AG04450 (cell line): ENCODE results near the gene WDFY4. TPM values are rescaled to one million over a fixed set of nuclear protein-coding genes. Genes with fewer than 3 reads are reported as not detected.

Experiments
- CTCF ChIA-PET: fragments of 300-600, 350-600 bp; formaldehyde crosslinking; extraction: SDS; loops from one replicate; lab custom pipeline; 2022; ENCODE audit warnings: antibody characterized with exemption, inconsistent platforms; lab: Charles Lee
- POLR2A ChIA-PET: fragments of 350-600 bp; formaldehyde crosslinking; extraction: SDS; loops from one replicate; lab custom pipeline; 2021; ENCODE audit warnings: antibody characterized with exemption, inconsistent platforms; lab: Yijun Ruan, JAX
- DNase-seq: peaks from one replicate; pipeline ENCODE4 v3.0.0-alpha.2; 2011; ENCODE audit warnings: low read depth, low spot score
- H3K27ac ChIP-seq: one replicate; pipeline ENCODE4 v1.5.1; 2012; ENCODE audit warnings: low read depth, low read length, control low read depth
- H3K27me3 ChIP-seq: one replicate; pipeline ENCODE4 v1.6.0; 2012; ENCODE audit warnings: low read length; ENCODE audit not compliant: control insufficient read depth, insufficient read depth
- H3K4me3 ChIP-seq: 2 replicates; pipeline ENCODE4 v1.5.1; 2011; ENCODE audit warnings: mild to moderate bottlenecking, low read depth, low read length, control low read depth
- H3K9me3 ChIP-seq: 2 replicates; pipeline ENCODE4 v1.5.1; 2012; ENCODE audit warnings: low read length; ENCODE audit not compliant: control insufficient read depth, insufficient read depth
- CTCF ChIP-seq: IDR thresholded peaks from 2 replicates; pipeline ENCODE4 v1.5.1; 2011; ENCODE audit warnings: low read depth, low read length, control low read depth, inconsistent platforms
- polyA plus RNA-seq: library from polyadenylated mRNA; depleted of rRNA; stranded (reverse); fragments of >200 nt; gene quantifications from 2 replicates; pipeline ENCODE4 v1.2.3, GENCODE V29; 2011

WDFY4 gene
- polyA plus RNA-seq, 1 experiment, result not detected

- H3K9me3 ChIP-seq, result no peaks in the 10 kb centered on the region
- H3K4me3 ChIP-seq, result no peak overlapping the region
- H3K27me3 ChIP-seq, result peaks cover 7% of the 10 kb centered on the region
- no peak overlapping the region for H3K27ac ChIP-seq
- ChIA-PET POLR2A (no interaction called here), CTCF (no interaction called here)
- no peak for TF ChIP-seq CTCF
- DNase-seq, result no peak
These were observed 272.9 kb downstream of the WDFY4 start for GRCh38 chr10:48957361-48958151.

- no peak for TF ChIP-seq CTCF
- Histone ChIP-seq H3K9me3 (no peaks in the 10 kb centered on the region), H3K4me3 (no peak overlapping the region), H3K27ac (no peak overlapping the region), H3K27me3 (peaks cover 2% of the 10 kb centered on the region)
- ChIA-PET POLR2A (no interaction called here), CTCF (no interaction called here)
- DNase-seq, result no peak
These were observed 274.0 kb downstream of the WDFY4 start for GRCh38 chr10:48958598-48959190.

GRCh38 chr10:48964038-48964437, 279.4 kb downstream of the WDFY4 start:
- H3K4me3 ChIP-seq, result no peak overlapping the region
- no peaks in the 10 kb centered on the region for H3K9me3 ChIP-seq
- POLR2A ChIA-PET, result no interaction called here
- DNase-seq, result no peak
- CTCF ChIA-PET, result no interaction called here
- no peak overlapping the region for H3K27ac ChIP-seq
- no peak for TF ChIP-seq CTCF
- H3K27me3 ChIP-seq, result no peaks in the 10 kb centered on the region

- no peaks in the 10 kb centered on the region for H3K9me3 ChIP-seq
- H3K27me3 ChIP-seq, result peaks cover 2% of the 10 kb centered on the region
- no peak overlapping the region for H3K27ac ChIP-seq
- CTCF ChIA-PET, result no interaction called here
- no peak for DNase-seq
- H3K4me3 ChIP-seq, result no peak overlapping the region
- POLR2A ChIA-PET, result no interaction called here
- TF ChIP-seq CTCF, result no peak
These were observed 280.8 kb downstream of the WDFY4 start for GRCh38 chr10:48965460-48965859.

GRCh38 chr10:48968036-48968435, 283.4 kb downstream of the WDFY4 start:
- no peak overlapping the region for H3K4me3 ChIP-seq
- H3K27ac ChIP-seq, result no peak overlapping the region
- peaks cover 2% of the 10 kb centered on the region; the same call in 1 of the 2 replicates for H3K9me3 ChIP-seq
- ChIA-PET CTCF (no interaction called here), POLR2A (no interaction called here)
- no peak for TF ChIP-seq CTCF
- DNase-seq, result no peak
- peaks cover 2% of the 10 kb centered on the region for H3K27me3 ChIP-seq
